Fibroblast of mammary gland (primary cell): Measurements from ENCODE around the gene CEP164.

Experiments
- DNase-seq: peaks from one replicate; pipeline ENCODE4 v3.0.0-alpha.2; 2010; ENCODE audit warnings: low read depth
- H3K4me3 ChIP-seq: 2 replicates; pipeline ENCODE4 v1.5.1; 2011; ENCODE audit warnings: low read depth, mild to moderate bottlenecking, low read length, moderate library complexity; ENCODE audit not compliant: control insufficient read depth
- CTCF ChIP-seq: conservative IDR thresholded peaks from 2 replicates; pipeline ENCODE4 v1.5.1; 2011; ENCODE audit warnings: low read depth, low read length, inconsistent platforms; ENCODE audit not compliant: control insufficient read depth, insufficient read depth

CEP164 gene

DNA sequence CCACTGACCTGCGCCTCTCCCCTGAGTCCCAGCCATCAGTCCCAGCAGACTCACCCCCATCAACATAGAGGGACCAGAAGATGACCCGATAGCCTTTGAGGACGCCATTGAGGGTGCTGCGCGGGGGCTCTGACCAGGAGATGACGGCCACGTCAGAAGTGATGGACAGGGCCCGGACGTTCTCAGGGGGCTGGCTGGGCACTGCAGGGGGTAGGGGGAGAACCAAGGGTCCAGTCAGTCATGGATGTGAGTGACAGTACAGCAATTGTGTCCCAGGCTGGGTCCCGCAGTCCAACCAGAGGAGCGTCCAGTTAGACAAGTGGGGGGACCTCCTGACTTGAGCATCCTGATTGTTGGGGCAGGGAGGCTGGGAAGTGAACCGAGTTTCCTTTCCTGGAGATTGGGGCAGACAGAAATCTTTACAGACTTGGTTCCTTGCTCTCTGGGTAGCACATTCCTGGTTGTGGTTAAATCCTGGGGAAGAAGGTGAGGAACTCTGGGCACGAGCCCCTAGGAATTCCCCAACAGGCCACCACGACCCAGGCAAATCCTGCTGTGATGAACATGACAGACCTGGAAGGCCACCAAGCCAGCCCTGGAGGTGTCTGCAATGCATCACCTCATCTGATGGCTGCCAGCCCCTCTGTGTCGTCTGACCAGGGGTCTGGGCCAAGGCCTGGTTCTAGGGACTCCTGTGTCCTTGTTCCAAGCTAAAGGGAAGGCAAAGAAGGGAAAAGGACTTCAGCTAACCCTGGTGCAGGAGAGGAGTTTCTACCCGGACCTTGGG is 133.9 kb downstream of the CEP164 start:
- TF ChIP-seq CTCF = no peak
- H3K4me3 ChIP-seq = no peak overlapping the region

GRCh38 chr11:117462183-117462863 is 134.7 kb downstream of the CEP164 start:
- no peak for DNase-seq
- no peak for TF ChIP-seq CTCF
- H3K4me3 ChIP-seq = no peak overlapping the region

More for the DNA sequence above, 133.9 kb downstream of the CEP164 start:
- no peak for DNase-seq

GRCh38 chr11:117462864-117463247 is 135.2 kb downstream of the CEP164 start:
- H3K4me3 ChIP-seq = no peak overlapping the region
- DNase-seq = no peak
- TF ChIP-seq CTCF = no peak
